Measurements from ENCODE around the gene ZFP92. TPM values are rescaled to one million over a fixed set of nuclear protein-coding genes. Genes with fewer than 3 reads are reported as not detected.
"Not testable (repeated sequence)": the region's sequence is repeated elsewhere in the genome, so short reads cannot be mapped to it uniquely, and the experiment has no call there.

Gene ZFP92
- total RNA-seq, 4 donors from 2014 or later = 0.08 to 0.68 (median 0.20) TPM; not detected in 1

DNA sequence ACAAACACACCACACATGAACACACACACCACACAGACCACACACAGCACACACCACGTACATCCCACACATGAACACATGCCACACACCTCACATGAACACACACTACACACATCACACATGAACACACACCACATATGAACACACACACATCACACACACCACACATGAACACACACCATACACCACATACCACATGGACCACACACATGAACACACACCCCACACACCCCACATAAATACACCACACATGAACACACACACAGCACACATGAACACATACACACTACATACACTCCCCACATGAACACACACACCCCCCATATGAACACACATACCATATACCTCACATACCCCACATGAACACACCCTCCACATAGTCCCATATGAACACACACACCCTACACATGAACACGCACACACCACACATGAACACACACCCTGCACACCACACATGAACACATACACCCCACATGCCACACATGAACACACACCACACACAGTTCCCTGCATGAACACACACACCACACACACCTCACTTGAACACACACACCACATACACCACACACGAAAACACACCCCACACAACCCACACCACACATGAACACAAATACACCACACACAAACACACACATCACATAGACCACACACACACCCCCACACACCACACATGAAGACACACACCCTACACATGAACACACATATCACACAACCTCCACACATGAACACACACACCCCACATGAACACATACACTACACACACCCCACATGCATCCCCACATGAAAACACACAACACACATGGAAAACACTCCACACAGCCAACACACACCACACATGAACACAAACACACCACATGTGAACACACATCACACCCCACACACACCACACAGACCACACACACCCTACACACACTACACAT lies 28.4 kb upstream of the ZFP92 start:
- no peak overlapping the region for H3K4me3 ChIP-seq (ENCODE audit: low read depth, poor library complexity, severe bottlenecking)
- DNase-seq (ENCODE audit: low spot score in 2 of 2) = no peak
- TF ChIP-seq, protein P1, sequence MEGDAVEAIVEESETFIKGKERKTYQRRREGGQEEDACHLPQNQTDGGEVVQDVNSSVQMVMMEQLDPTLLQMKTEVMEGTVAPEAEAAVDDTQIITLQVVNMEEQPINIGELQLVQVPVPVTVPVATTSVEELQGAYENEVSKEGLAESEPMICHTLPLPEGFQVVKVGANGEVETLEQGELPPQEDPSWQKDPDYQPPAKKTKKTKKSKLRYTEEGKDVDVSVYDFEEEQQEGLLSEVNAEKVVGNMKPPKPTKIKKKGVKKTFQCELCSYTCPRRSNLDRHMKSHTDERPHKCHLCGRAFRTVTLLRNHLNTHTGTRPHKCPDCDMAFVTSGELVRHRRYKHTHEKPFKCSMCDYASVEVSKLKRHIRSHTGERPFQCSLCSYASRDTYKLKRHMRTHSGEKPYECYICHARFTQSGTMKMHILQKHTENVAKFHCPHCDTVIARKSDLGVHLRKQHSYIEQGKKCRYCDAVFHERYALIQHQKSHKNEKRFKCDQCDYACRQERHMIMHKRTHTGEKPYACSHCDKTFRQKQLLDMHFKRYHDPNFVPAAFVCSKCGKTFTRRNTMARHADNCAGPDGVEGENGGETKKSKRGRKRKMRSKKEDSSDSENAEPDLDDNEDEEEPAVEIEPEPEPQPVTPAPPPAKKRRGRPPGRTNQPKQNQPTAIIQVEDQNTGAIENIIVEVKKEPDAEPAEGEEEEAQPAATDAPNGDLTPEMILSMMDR (IDR thresholded peaks at IDR 0.05) = no peak
- no peak for TF ChIP-seq POLR2A (IDR thresholded peaks at IDR 0.05)
- 84 to 91% methylated on average over 3 of the region's 3 CpGs for WGBS, 2 donors
- intact Hi-C loops (cut with DNase I; ENCODE audit: low total_unique reads) = no loop called here

DNA sequence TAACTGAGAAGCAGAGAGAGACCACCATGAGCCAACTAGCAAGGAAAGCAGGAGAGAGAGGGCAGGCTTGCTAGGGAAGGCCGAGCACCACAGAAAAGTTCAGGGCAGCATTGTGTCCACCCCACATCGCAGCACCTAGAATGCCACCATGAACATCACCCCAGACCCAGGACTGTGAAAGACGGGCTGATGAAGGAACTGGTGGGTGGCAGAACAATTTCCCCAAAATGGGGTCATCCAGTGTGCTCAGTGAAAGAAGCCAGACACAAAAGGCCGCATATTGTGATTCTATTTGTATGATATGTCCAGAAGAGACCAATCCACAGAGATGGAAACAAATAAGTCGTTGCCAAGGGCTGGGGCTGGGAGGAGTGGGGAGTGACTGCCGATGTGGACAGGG lies 26.9 kb upstream of the ZFP92 start:
- 88 to 97% methylated on average over 6 of the region's 6 CpGs for WGBS, 2 donors
- intact Hi-C loops (cut with DNase I; ENCODE audit: low total_unique reads) = no loop called here
- no peak for DNase-seq (ENCODE audit: low spot score in 2 of 2)
- TF ChIP-seq POLR2A (IDR thresholded peaks at IDR 0.05) = no peak
- TF ChIP-seq, protein P1 (IDR thresholded peaks at IDR 0.05) = no peak
- H3K4me3 ChIP-seq (ENCODE audit: low read depth, poor library complexity, severe bottlenecking) = no peak overlapping the region

DNA sequence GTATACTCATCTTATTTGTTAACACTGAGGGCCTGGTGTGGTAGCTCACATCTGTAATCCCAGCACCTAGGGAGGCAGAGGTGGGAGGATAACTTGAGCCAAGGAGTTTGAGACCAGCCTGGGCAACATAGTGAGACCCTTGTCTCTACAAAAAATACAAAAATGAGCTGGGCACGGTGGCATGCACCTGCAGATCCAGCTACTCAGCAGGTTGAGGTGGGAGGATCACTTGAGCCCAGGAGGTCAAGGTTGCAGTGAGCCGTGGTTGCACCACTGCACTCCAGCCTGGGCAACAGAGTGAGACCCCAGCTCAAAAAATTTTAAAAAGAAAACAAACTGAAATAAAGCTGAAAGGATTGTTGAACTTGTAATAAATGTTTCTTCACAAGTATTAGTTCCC lies 26.3 kb upstream of the ZFP92 start:
- 70 to 94% methylated on average over 2 of the region's 2 CpGs for WGBS, 2 donors
- DNase-seq (ENCODE audit: low spot score in 2 of 2); intact Hi-C loops (cut with DNase I; ENCODE audit: low total_unique reads); H3K4me3 ChIP-seq (ENCODE audit: low read depth, poor library complexity, severe bottlenecking): not testable (repeated sequence)

DNA sequence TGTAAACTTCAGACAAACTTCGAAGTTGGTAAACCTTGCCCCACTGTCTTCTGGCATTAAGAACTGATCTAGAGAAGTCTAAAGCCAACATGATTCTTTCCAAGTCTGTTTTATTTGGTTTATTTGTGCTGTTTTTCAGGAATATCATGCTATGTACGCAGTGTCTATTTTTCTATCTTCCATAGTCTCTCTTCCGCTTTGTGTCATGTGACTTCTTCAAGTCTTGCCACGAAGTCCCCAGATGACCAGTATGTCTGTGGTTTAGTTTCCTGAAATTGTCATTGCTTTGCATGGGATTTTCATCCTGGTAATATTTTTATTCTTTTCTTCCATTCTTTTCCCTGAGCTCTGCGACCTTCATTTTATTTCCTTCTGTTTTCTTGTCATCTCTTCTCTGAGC lies 25.2 kb upstream of the ZFP92 start:
- no peak for TF ChIP-seq POLR2A (IDR thresholded peaks at IDR 0.05)
- TF ChIP-seq, protein P1 (IDR thresholded peaks at IDR 0.05) = no peak
- WGBS, 2 donors = 69 to 74% methylated on average over 5 of the region's 5 CpGs
- intact Hi-C loops (cut with DNase I; ENCODE audit: low total_unique reads) = no loop called here
- H3K4me3 ChIP-seq (ENCODE audit: low read depth, poor library complexity, severe bottlenecking) = no peak overlapping the region
- DNase-seq (ENCODE audit: low spot score in 2 of 2) = no peak

DNA sequence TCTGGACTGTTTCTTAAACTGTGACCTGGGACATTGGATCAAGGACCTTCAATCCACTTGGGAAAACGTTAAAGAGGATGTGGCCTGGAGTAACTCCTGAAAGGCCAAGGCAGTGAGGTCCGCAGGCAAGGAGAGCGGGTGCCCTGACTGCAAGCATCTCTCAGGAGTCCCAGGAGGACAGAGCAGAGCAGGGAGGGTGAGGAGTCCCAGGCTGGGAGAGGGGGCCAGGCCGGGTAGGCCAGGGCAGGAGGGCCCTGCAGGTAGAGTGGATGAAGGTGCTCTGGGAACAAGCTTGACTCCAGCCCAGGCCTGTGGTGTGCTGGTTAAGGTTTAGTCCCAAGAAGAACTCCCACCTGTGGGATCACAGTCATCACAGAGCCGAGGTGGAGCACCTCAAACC lies 23.9 kb upstream of the ZFP92 start:
- intact Hi-C loops (cut with DNase I; ENCODE audit: low total_unique reads) = no loop called here
- H3K4me3 ChIP-seq (ENCODE audit: low read depth, poor library complexity, severe bottlenecking) = no peak overlapping the region
- 64 to 70% methylated on average over 2 to 5 of the region's 5 CpGs for WGBS, 2 donors
- DNase-seq (ENCODE audit: low spot score in 2 of 2) = peak in 1 of 2 donors; percentile 73
- no peak for TF ChIP-seq POLR2A (IDR thresholded peaks at IDR 0.05)
- TF ChIP-seq, protein P1 (IDR thresholded peaks at IDR 0.05) = no peak

DNA sequence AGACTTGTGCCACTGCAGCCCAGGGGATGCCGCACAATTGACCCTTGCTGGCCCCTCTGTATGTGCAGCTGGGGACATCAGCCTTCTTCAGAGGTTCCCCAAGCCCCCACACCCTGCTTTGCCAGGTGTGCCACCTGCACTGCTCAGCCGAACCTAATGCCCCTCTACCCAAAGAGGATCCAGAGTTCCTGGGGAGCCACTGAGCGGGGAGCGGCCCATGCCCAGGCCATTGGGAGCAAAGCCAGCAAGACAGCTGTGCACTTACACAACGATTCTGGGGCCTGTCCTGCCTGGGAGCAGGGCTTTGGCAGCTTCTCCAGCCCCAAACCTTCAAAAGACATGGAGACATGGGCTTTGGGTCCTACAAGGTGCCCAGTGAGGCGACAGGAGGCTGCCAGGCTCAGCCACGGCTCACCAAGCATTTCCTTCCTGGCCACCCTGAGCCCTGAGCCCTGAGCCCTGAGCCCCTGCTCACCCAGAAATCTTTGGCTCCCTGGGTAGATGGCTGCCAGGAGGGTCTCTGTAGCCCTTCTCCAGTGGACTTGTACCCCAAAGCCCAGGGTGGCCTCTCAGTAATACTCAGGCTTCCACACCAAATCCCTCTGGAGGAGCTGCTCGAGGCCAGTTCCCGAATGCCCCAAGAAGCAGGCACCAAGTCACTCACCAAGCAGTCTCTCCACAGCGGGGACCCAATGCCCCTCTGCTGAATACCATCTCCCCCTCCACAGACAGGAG lies 23.1 kb upstream of the ZFP92 start:
- WGBS, 2 donors = 86 to 98% methylated on average over 7 to 10 of the region's 10 CpGs
- TF ChIP-seq, protein P1 (IDR thresholded peaks at IDR 0.05) = no peak
- TF ChIP-seq POLR2A (IDR thresholded peaks at IDR 0.05) = no peak
- H3K4me3 ChIP-seq (ENCODE audit: low read depth, poor library complexity, severe bottlenecking) = no peak overlapping the region
- intact Hi-C loops (cut with DNase I; ENCODE audit: low total_unique reads) = no loop called here
- peak in 1 of 2 donors; percentile 68 for DNase-seq (ENCODE audit: low spot score in 2 of 2)

All from lower leg skin (tissue), 4 donors.